Body of pancreas (tissue), 4 donors: ENCODE data around the gene CRLF3. TPM values are rescaled to one million over a fixed set of nuclear protein-coding genes. Genes with fewer than 3 reads are reported as not detected.

ENCODE experiments used
- ATAC-seq: fragments of 150-250 bp; one replicate; pipeline ENCODE4 v1.9.1; 2016
- DNase-seq, 4 donors: peaks; one replicate each; pipeline ENCODE4 v3.0.0-alpha.2; 2019
- H3K27ac ChIP-seq, 4 donors: fragments of 200-600 bp; sonication (generic); 1 replicate in 3 of 4; 2 replicates in 1 of 4; pipeline versions ENCODE4 v1.5.1 to v1.6.1; 2016 to 2019; ENCODE audit warnings: mild to moderate bottlenecking in 1 of 4, mixed read lengths in 1 of 4, moderate library complexity in 1 of 4
- H3K27me3 ChIP-seq, 2 donors: fragments of 200-600 bp; sonication (generic); one replicate each; pipeline ENCODE4 v1.6.0; 2016; ENCODE audit warnings: mild to moderate bottlenecking in 1 of 2
- H3K36me3 ChIP-seq, 2 donors: fragments of 200-600 bp; sonication (generic); replicated peaks in 1 of 2; 2 replicates each; pipeline ENCODE4 v1.5.1; 2016; ENCODE audit warnings: low read depth in 2 of 2; ENCODE audit not compliant: insufficient read depth in 1 of 2
- H3K4me1 ChIP-seq: fragments of 200-600 bp; sonication (generic); one replicate; pipeline ENCODE4 v1.6.0; 2016
- H3K4me3 ChIP-seq, 2 donors: fragments of 200-600 bp; sonication (generic); 1 replicate in 1 of 2; 2 replicates in 1 of 2; pipeline ENCODE4 v1.5.1; 2016 to 2019
- H3K9me3 ChIP-seq, 3 donors: fragments of 200-600 bp; sonication (generic); 1 replicate in 2 of 3; 2 replicates in 1 of 3; pipeline ENCODE4 v1.5.1; 2016
- CTCF ChIP-seq, 7 experiments: fragments of 450-650 bp in 4 of 7; fragments of 200-600 bp in 3 of 7; sonication (generic) in 3 of 7; IDR thresholded peaks; one replicate each; pipeline ENCODE4 v1.5.1; 2016 to 2019; ENCODE audit warnings: antibody characterized with exemption in 7 of 7
- POLR2A ChIP-seq, 3 donors: fragments of 450-650 bp; IDR thresholded peaks; one replicate each; pipeline ENCODE4 v1.6.1; 2016; ENCODE audit warnings: antibody characterized with exemption in 3 of 3, mild to moderate bottlenecking in 2 of 3
- WGBS, 2 donors: methylation state at CpG; one replicate each; pipeline ENCODE4 v1.1.5; 2017; 5-methylcytosine and 5-hydroxymethylcytosine counted together
- intact Hi-C: fragments of 100-400 bp; cut with DNase I; formaldehyde crosslinking; loops from one replicate; pipeline ENCODE4 v1.15.1; 2023
- total RNA-seq, 2 donors: library from RNA; depleted of rRNA; stranded (reverse); fragments of >200 nt; gene quantifications; one replicate each; pipeline ENCODE4 v1.1.0, GENCODE V29; 2016

CRLF3 gene
- total RNA-seq, 2 donors from 2014 or later = 2.6 to 5.2 TPM

GRCh38 chr17:30794372-30794771 is 30.1 kb downstream of the CRLF3 start:
- Histone ChIP-seq H3K9me3 (no peaks in the 10 kb centered on the region), H3K4me1 (no peaks in the 10 kb centered on the region), H3K36me3 (peaks cover 0 to 10% of the 10 kb centered on the region in 2 donors), H3K27me3 (no peaks in the 10 kb centered on the region), H3K4me3 (no peak overlapping the region), H3K27ac (no peak overlapping the region)
- intact Hi-C loops = no loop called here
- TF ChIP-seq POLR2A (IDR thresholded peaks at IDR 0.05) (no peak), CTCF (IDR thresholded peaks at IDR 0.05) (no peak)
- 97% methylated on average over 5 of the region's 5 CpGs for WGBS, 2 donors
- ATAC-seq = no peak
- DNase-seq = no peak

GRCh38 chr17:30793282-30793977 is 31.1 kb downstream of the CRLF3 start:
- TF ChIP-seq POLR2A (IDR thresholded peaks at IDR 0.05) (no peak), CTCF (IDR thresholded peaks at IDR 0.05) (no peak)
- H3K27me3 ChIP-seq = no peaks in the 10 kb centered on the region
- intact Hi-C loops = no loop called here
- H3K36me3 ChIP-seq = peaks cover 0 to 10% of the 10 kb centered on the region in 2 donors
- H3K4me1 ChIP-seq = no peaks in the 10 kb centered on the region
- H3K27ac ChIP-seq = no peak overlapping the region
- WGBS, 2 donors = 89 to 95% methylated on average over 9 of the region's 9 CpGs
- DNase-seq (no peak), ATAC-seq (no peak)
- H3K9me3 ChIP-seq = no peaks in the 10 kb centered on the region
- H3K4me3 ChIP-seq = no peak overlapping the region

- no peak for TF ChIP-seq POLR2A (IDR thresholded peaks at IDR 0.05)
- no peak for TF ChIP-seq CTCF (IDR thresholded peaks at IDR 0.05)
- no peak overlapping the region for H3K27ac ChIP-seq
- H3K9me3 ChIP-seq = no peaks in the 10 kb centered on the region
- WGBS, 2 donors = 75 to 76% methylated on average over 2 of the region's 2 CpGs
- H3K4me1 ChIP-seq = no peaks in the 10 kb centered on the region
- intact Hi-C loops = no loop called here
- no peak for ATAC-seq
- no peak overlapping the region for H3K4me3 ChIP-seq
- no peak for DNase-seq
- H3K27me3 ChIP-seq = no peaks in the 10 kb centered on the region
- peaks cover 0 to 13% of the 10 kb centered on the region in 2 donors for H3K36me3 ChIP-seq
Measured at GRCh38 chr17:30790279-30790678, 34.2 kb downstream of the CRLF3 start.

GRCh38 chr17:30788918-30789317 is 35.6 kb downstream of the CRLF3 start:
- TF ChIP-seq POLR2A (IDR thresholded peaks at IDR 0.05) (no peak), CTCF (IDR thresholded peaks at IDR 0.05) (no peak)
- Histone ChIP-seq H3K9me3 (no peaks in the 10 kb centered on the region), H3K36me3 (peaks cover 0 to 13% of the 10 kb centered on the region in 2 donors), H3K4me3 (no peak overlapping the region), H3K4me1 (no peaks in the 10 kb centered on the region), H3K27ac (no peak overlapping the region), H3K27me3 (no peaks in the 10 kb centered on the region)
- intact Hi-C loops = no loop called here
- DNase-seq (no peak), ATAC-seq (no peak)
- WGBS, 2 donors = 93 to 98% methylated on average over 2 of the region's 2 CpGs

GRCh38 chr17:30782206-30782605 is 42.3 kb downstream of the CRLF3 start:
- no peak overlapping the region for H3K27ac ChIP-seq
- peaks cover 0 to 3% of the 10 kb centered on the region in 2 donors for H3K36me3 ChIP-seq
- no peak for DNase-seq
- no peak overlapping the region for H3K4me3 ChIP-seq
- TF ChIP-seq POLR2A (IDR thresholded peaks at IDR 0.05) (no peak), CTCF (IDR thresholded peaks at IDR 0.05) (no peak)
- H3K4me1 ChIP-seq = no peaks in the 10 kb centered on the region
- no peaks in the 10 kb centered on the region for H3K27me3 ChIP-seq
- intact Hi-C loops = no loop called here
- ATAC-seq = no peak
- 69 to 77% methylated on average over 2 of the region's 2 CpGs for WGBS, 2 donors
- H3K9me3 ChIP-seq = no peaks in the 10 kb centered on the region
